Adrenal gland (tissue), 5 donors: ENCODE data around the gene KRT222.

Source experiments
- POLR2A ChIP-seq, 2 donors: fragments of 450-650 bp; IDR thresholded peaks; one replicate each; pipeline ENCODE4 v1.6.1; 2017; ENCODE audit warnings: antibody characterized with exemption in 2 of 2, mild to moderate bottlenecking in 2 of 2, moderate library complexity in 1 of 2
- TF ChIP-seq, protein P1 (sequence below), 6 experiments: fragments of 450-650 bp in 4 of 6; fragments of 200-600 bp in 2 of 6; sonication (generic) in 1 of 6; IDR thresholded peaks; 1 replicate in 5 of 6; 2 replicates in 1 of 6; pipeline versions ENCODE4 v1.5.1 to v1.8.0; 2016 to 2021; ENCODE audit warnings: antibody characterized with exemption in 6 of 6, mild to moderate bottlenecking in 2 of 6, moderate library complexity in 1 of 6
- donor health status: DM: no; HTN: no; CAD: no.

DNA sequence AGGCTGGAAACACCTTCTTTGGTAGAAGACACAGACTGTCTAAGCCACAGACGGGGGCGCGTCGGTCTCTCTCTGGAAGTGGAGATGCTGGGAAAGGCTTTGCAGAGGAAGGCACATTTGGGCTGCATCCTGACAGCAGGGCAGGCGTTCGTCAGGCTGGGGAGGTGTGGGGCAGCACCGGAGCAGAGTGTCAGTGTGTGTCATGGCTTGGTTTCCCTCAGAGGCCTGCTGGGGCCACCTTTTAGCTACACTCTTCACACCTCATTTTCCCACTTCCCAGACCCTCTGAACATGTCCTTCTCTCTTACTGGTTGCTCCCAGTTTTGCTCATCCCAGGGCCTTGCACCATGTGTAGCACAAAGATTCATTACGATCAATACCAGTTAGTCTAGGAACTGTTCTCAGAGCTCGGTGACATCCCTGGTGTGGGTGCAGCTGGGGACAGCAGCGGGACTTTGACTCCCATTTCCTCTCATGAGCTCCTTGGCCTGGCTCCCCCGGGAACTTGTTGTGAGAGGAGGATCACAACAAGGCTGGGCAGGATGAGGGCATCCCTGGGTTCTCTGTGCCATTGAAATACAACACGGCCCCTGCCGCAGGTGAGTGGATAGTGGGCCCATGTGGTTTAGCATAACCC is 50.4 kb downstream of the KRT222 start:
- TF ChIP-seq, protein P1, sequence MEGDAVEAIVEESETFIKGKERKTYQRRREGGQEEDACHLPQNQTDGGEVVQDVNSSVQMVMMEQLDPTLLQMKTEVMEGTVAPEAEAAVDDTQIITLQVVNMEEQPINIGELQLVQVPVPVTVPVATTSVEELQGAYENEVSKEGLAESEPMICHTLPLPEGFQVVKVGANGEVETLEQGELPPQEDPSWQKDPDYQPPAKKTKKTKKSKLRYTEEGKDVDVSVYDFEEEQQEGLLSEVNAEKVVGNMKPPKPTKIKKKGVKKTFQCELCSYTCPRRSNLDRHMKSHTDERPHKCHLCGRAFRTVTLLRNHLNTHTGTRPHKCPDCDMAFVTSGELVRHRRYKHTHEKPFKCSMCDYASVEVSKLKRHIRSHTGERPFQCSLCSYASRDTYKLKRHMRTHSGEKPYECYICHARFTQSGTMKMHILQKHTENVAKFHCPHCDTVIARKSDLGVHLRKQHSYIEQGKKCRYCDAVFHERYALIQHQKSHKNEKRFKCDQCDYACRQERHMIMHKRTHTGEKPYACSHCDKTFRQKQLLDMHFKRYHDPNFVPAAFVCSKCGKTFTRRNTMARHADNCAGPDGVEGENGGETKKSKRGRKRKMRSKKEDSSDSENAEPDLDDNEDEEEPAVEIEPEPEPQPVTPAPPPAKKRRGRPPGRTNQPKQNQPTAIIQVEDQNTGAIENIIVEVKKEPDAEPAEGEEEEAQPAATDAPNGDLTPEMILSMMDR (IDR thresholded peaks at IDR 0.05), result no peak
- no peak for TF ChIP-seq POLR2A (IDR thresholded peaks at IDR 0.05)
